ENCODE data around the gene COL13A1.

The COL13A1 gene

GRCh38 chr10:69866688-69867461, 65.2 kb downstream of the COL13A1 start:
- DNase-seq (ENCODE audit: low read depth) = no peak
- H3K4me3 ChIP-seq (ENCODE audit: low read depth, low read length) = no peak overlapping the region
- in situ Hi-C loops (cut with HindIII; ENCODE audit: low sequenced_read_pairs) = no loop called here
- TF ChIP-seq CTCF (IDR thresholded peaks at IDR 0.05; ENCODE audit: low read depth, low read length, missing control alignments) = peak; percentile 21

GRCh38 chr10:69867699-69868558, 66.2 kb downstream of the COL13A1 start:
- no peak for TF ChIP-seq CTCF (IDR thresholded peaks at IDR 0.05; ENCODE audit: low read depth, low read length, missing control alignments)
- no peak overlapping the region for H3K4me3 ChIP-seq (ENCODE audit: low read depth, low read length)
- DNase-seq (ENCODE audit: low read depth) = no peak
- in situ Hi-C loops (cut with HindIII; ENCODE audit: low sequenced_read_pairs) = no loop called here

- in situ Hi-C loops (cut with HindIII; ENCODE audit: low sequenced_read_pairs) = no loop called here
- no peak overlapping the region for H3K4me3 ChIP-seq (ENCODE audit: low read depth, low read length)
- TF ChIP-seq CTCF (IDR thresholded peaks at IDR 0.05; ENCODE audit: low read depth, low read length, missing control alignments) = no peak
Observed at GRCh38 chr10:69868821-69869220, 67.1 kb downstream of the COL13A1 start.

DNA sequence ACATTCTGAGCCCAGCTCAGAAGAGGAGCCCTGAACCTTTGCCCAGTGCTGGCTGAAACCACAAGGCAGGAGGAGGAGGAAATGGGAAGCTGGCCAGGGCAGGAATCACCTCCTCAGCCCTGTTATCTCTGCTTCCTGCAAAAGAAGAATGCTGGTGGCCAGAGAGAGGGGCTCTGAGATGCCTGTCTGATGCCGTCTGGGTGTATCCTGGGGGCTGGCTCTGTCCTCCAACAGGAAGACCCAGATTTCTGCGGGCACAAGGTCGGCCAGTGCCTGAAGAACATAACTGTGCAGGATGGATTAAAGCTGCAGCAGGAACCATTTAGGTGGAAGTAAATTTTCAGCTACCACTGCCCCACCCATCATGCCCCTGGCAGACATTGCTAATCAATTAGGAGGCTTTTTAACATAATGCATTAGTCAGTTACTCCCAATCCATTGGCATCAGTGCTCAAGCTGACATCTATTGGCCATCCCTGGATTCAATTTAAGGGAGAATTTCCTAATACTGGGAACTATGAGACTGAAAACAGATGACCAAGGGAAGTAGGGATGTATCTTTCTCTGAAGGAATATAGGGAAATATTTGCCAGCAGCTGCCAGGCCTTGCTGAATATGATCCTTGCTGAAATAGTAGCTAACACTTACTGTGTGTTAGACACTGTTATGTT, 67.7 kb downstream of the COL13A1 start:
- in situ Hi-C loops (cut with HindIII; ENCODE audit: low sequenced_read_pairs) = no loop called here
- DNase-seq (ENCODE audit: low read depth) = no peak
- no peak for TF ChIP-seq CTCF (IDR thresholded peaks at IDR 0.05; ENCODE audit: low read depth, low read length, missing control alignments)
- H3K4me3 ChIP-seq (ENCODE audit: low read depth, low read length) = no peak overlapping the region

More at GRCh38 chr10:69868821-69869220, 67.1 kb downstream of the COL13A1 start:
- DNase-seq (ENCODE audit: low read depth) = no peak

DNA sequence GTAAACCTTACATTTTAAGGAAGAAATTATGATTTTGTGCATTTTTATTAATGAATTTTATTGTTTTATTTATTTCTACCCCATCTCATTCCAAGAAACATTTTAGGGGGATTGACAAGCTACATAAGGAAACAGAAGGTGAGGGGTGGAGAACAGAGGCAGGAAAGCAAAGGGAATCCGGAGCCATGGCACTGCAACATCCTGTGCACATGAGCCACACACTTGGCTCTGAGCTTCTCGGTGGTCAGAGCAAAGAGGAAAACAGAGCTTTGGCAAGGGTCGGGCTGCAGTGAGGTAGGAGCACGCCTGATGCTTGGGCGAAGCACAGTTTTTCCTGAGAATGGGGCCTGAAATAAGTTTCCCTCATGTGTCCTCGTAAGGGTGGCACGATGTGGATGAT, 68.9 kb downstream of the COL13A1 start:
- no peak overlapping the region for H3K4me3 ChIP-seq (ENCODE audit: low read depth, low read length)
- in situ Hi-C loops (cut with HindIII; ENCODE audit: low sequenced_read_pairs) = loop anchor here (5.0 kb wide), 1 partner anchor 43 kb away; no protein-coding TSS in a partner anchor
- TF ChIP-seq CTCF (IDR thresholded peaks at IDR 0.05; ENCODE audit: low read depth, low read length, missing control alignments) = no peak
- DNase-seq (ENCODE audit: low read depth) = no peak

GRCh38 chr10:69871074-69871473, 69.4 kb downstream of the COL13A1 start:
- in situ Hi-C loops (cut with HindIII; ENCODE audit: low sequenced_read_pairs) = loop anchor here (5.0 kb wide), 1 partner anchor 44 kb away; no protein-coding TSS in a partner anchor

More at GRCh38 chr10:69871074-69871473, 69.4 kb downstream of the COL13A1 start:
- DNase-seq (ENCODE audit: low read depth) = no peak
- no peak overlapping the region for H3K4me3 ChIP-seq (ENCODE audit: low read depth, low read length)
- no peak for TF ChIP-seq CTCF (IDR thresholded peaks at IDR 0.05; ENCODE audit: low read depth, low read length, missing control alignments)
